H1 (cell line): ENCODE measurements around the gene ARHGEF10L. TPM values are rescaled to one million over a fixed set of nuclear protein-coding genes. Genes with fewer than 3 reads are reported as not detected.

Experiments used
- CTCF ChIA-PET: fragments of 300-600 bp; sonication (Branson Sonifier 250); formaldehyde crosslinking; loops from one replicate; lab custom pipeline; 2021; ENCODE audit not compliant: partially characterized antibody; lab: Charles Lee
- POLR2A ChIA-PET: fragments of 300-600 bp; sonication (Branson Sonifier 250); formaldehyde crosslinking; loops from one replicate; lab custom pipeline; 2021; ENCODE audit warnings: inconsistent platforms; ENCODE audit not compliant: partially characterized antibody; lab: Charles Lee
- DNase-seq, 2 experiments: peaks; one replicate each; pipeline versions ENCODE4 v3.0.0 to v3.0.0-alpha.2; 2010 to 2022; ENCODE audit warnings: low spot score in 2 of 2, low read depth in 1 of 2, mixed read lengths in 1 of 2
- FAIRE-seq: peaks from 2 replicates; lab custom pipeline; 2011; peaks lifted over from hg19 to GRCh38; lab: Jason Lieb, UNC
- H2AFZ ChIP-seq: 2 replicates; pipeline ENCODE4 v1.8.1; 2012; ENCODE audit warnings: low read length, inconsistent platforms
- H2AK5ac ChIP-seq: 2 replicates; pipeline ENCODE4 v1.6.1; 2013; ENCODE audit warnings: low read depth, low read length
- H2BK120ac ChIP-seq: replicated peaks from 2 replicates; pipeline ENCODE3; 2013; ENCODE audit warnings: low read depth, low read length, inconsistent platforms
- H2BK12ac ChIP-seq: 2 replicates; pipeline ENCODE4 v1.6.1; 2013; ENCODE audit warnings: low read depth, low read length
- H2BK15ac ChIP-seq: 2 replicates; pipeline ENCODE4 v1.6.1; 2013; ENCODE audit warnings: low read length
- H2BK20ac ChIP-seq: 2 replicates; pipeline ENCODE4 v1.6.1; 2013; ENCODE audit warnings: low read length
- H2BK5ac ChIP-seq: 2 replicates; pipeline ENCODE4 v1.6.1; 2013; ENCODE audit warnings: low read depth, low read length
- H3K14ac ChIP-seq: 2 replicates; pipeline ENCODE4 v1.6.1; 2013; ENCODE audit warnings: inconsistent platforms; ENCODE audit not compliant: insufficient read length
- H3K18ac ChIP-seq: 2 replicates; pipeline ENCODE4 v1.6.1; 2013; ENCODE audit warnings: low read length; ENCODE audit errors: extremely low read depth
- H3K23ac ChIP-seq: 2 replicates; pipeline ENCODE4 v1.6.1; 2013; ENCODE audit warnings: inconsistent platforms; ENCODE audit not compliant: insufficient read length
- H3K23me2 ChIP-seq: 2 replicates; pipeline ENCODE4 v1.6.1; 2013; ENCODE audit warnings: low read depth, low read length
- H3K27ac ChIP-seq: 2 replicates; pipeline ENCODE4 v1.6.1; 2011; ENCODE audit warnings: low read depth, low read length, inconsistent platforms
- H3K27me3 ChIP-seq, 4 experiments: replicated peaks in 1 of 4; 1 replicate in 1 of 4; 2 replicates in 3 of 4; pipeline versions ENCODE4 v1.6.1 to v1.8.1; 2011 to 2013; ENCODE audit warnings: low read length in 3 of 4, mild to moderate bottlenecking in 3 of 4, inconsistent platforms in 2 of 4, mixed read lengths in 2 of 4, moderate library complexity in 1 of 4; ENCODE audit not compliant: control insufficient read depth in 3 of 4, insufficient read depth in 3 of 4; ENCODE audit errors: extremely low read depth in 1 of 4
- H3K36me3 ChIP-seq, 4 experiments: 2 replicates each; pipeline versions ENCODE4 v1.6.1 to v1.8.1; 2011 to 2013; ENCODE audit warnings: mild to moderate bottlenecking in 4 of 4, low read length in 3 of 4, moderate library complexity in 2 of 4, control low read depth in 1 of 4, inconsistent platforms in 1 of 4; ENCODE audit not compliant: insufficient read depth in 4 of 4, control insufficient read depth in 2 of 4
- H3K4ac ChIP-seq: replicated peaks from 2 replicates; pipeline ENCODE3; 2013; ENCODE audit warnings: low read length, low read depth, mixed read lengths, inconsistent platforms; ENCODE audit not compliant: insufficient read length
- H3K4me1 ChIP-seq, 4 experiments: replicated peaks in 1 of 4; 1 replicate in 1 of 4; 2 replicates in 3 of 4; pipeline versions ENCODE4 v1.6.1 to v1.8.1; 2011 to 2013; ENCODE audit warnings: low read length in 3 of 4, inconsistent platforms in 2 of 4, mixed read lengths in 1 of 4; ENCODE audit not compliant: insufficient read depth in 4 of 4, control insufficient read depth in 3 of 4
- H3K4me2 ChIP-seq, 2 experiments: 2 replicates each; pipeline versions ENCODE4 v1.6.1 to v1.8.1; 2011 to 2013; ENCODE audit warnings: low read depth in 2 of 2, low read length in 2 of 2, control low read depth in 1 of 2, inconsistent platforms in 1 of 2, mild to moderate bottlenecking in 1 of 2; ENCODE audit not compliant: insufficient read depth in 1 of 2
- H3K4me3 ChIP-seq, 4 experiments: fragments of 200-600, 300-600 bp in 1 of 4; sonication (generic), shearing (Covaris generic), sonication (Bioruptor Twin) in 1 of 4; 2 replicates each; pipeline versions ENCODE4 v1.5.1 to v1.8.1; 2011 to 2016; ENCODE audit warnings: low read length in 4 of 4, low read depth in 3 of 4, control low read depth in 2 of 4, inconsistent platforms in 2 of 4, mild to moderate bottlenecking in 2 of 4, mixed read lengths in 1 of 4, moderate library complexity in 1 of 4; ENCODE audit not compliant: insufficient read depth in 2 of 4; ENCODE audit errors: extremely low read depth in 1 of 4
- H3K56ac ChIP-seq: replicated peaks from 2 replicates; pipeline ENCODE3; 2013; ENCODE audit warnings: low read depth, mild to moderate bottlenecking, mixed read lengths, low read length, inconsistent platforms; ENCODE audit not compliant: insufficient read length
- H3K79me1 ChIP-seq: 2 replicates; pipeline ENCODE4 v1.6.1; 2013; ENCODE audit warnings: low read depth, low read length, control low read depth
- H3K79me2 ChIP-seq, 2 experiments: 2 replicates each; pipeline versions ENCODE4 v1.6.1 to v1.8.1; 2012 to 2013; ENCODE audit warnings: low read length in 2 of 2, mild to moderate bottlenecking in 2 of 2, inconsistent platforms in 1 of 2; ENCODE audit not compliant: insufficient read depth in 2 of 2, control insufficient read depth in 1 of 2
- H3K9ac ChIP-seq, 4 experiments: replicated peaks in 1 of 4; 1 replicate in 1 of 4; 2 replicates in 3 of 4; pipeline versions ENCODE4 v1.6.1 to v1.8.1; 2011 to 2013; ENCODE audit warnings: low read depth in 3 of 4, low read length in 3 of 4, control low read depth in 2 of 4, mild to moderate bottlenecking in 2 of 4, moderate library complexity in 2 of 4, inconsistent platforms in 1 of 4; ENCODE audit errors: extremely low read depth in 1 of 4
- H3K9me3 ChIP-seq, 2 experiments: 2 replicates each; pipeline versions ENCODE4 v1.6.1 to v1.8.1; 2012 to 2013; ENCODE audit warnings: mild to moderate bottlenecking in 2 of 2, moderate library complexity in 2 of 2, control low read depth in 1 of 2, inconsistent platforms in 1 of 2, low read depth in 1 of 2, low read length in 1 of 2, mixed read lengths in 1 of 2; ENCODE audit not compliant: insufficient read depth in 2 of 2
- H4K20me1 ChIP-seq, 2 experiments: replicated peaks in 1 of 2; 2 replicates each; pipeline versions ENCODE3 to v1.8.1; 2011 to 2013; ENCODE audit warnings: inconsistent platforms in 2 of 2, low read length in 2 of 2, mild to moderate bottlenecking in 1 of 2; ENCODE audit not compliant: insufficient read depth in 2 of 2, control insufficient read depth in 1 of 2
- H4K5ac ChIP-seq: 2 replicates; pipeline ENCODE4 v1.6.1; 2013; ENCODE audit warnings: low read length, low read depth, mixed read lengths, inconsistent platforms; ENCODE audit not compliant: insufficient read length
- H4K8ac ChIP-seq: 2 replicates; pipeline ENCODE4 v1.8.0; 2013; ENCODE audit warnings: mild to moderate bottlenecking, moderate library complexity, low read length, inconsistent platforms; ENCODE audit not compliant: insufficient read depth; ENCODE audit errors: extremely low read depth
- H4K91ac ChIP-seq: replicated peaks from 2 replicates; pipeline ENCODE3; 2013; ENCODE audit warnings: low read length, mixed read lengths, inconsistent platforms; ENCODE audit not compliant: insufficient read length
- ASH2L ChIP-seq: fragments of 200-600, 300-600 bp; sonication (generic); IDR thresholded peaks from one replicate; pipeline ENCODE4 v1.7.1; 2017; ENCODE audit warnings: low read length
- BCL11A ChIP-seq, 2 experiments: IDR thresholded peaks; one replicate each; pipeline ENCODE4 v1.6.1; 2011; ENCODE audit warnings: low read depth in 2 of 2, low read length in 2 of 2, mild to moderate bottlenecking in 2 of 2
- BRCA1 ChIP-seq: IDR thresholded peaks from 2 replicates; pipeline ENCODE4 v1.6.1; 2012; ENCODE audit warnings: low read depth, low read length, improper control_type of control experiment
- CTBP2 ChIP-seq: IDR thresholded peaks from 2 replicates; pipeline ENCODE4 v1.7.0; 2011; ENCODE audit warnings: borderline replicate concordance, mild to moderate bottlenecking, moderate library complexity, mixed read lengths, low read length; ENCODE audit not compliant: insufficient read depth, insufficient read length
- EGR1 ChIP-seq: IDR thresholded peaks from 2 replicates; pipeline ENCODE4 v1.6.1; 2011; ENCODE audit warnings: low read depth, low read length, borderline replicate concordance
- PHF8 ChIP-seq: fragments of 200-600 bp; sonication (generic); conservative IDR thresholded peaks from 2 replicates; pipeline ENCODE4 v1.7.1; 2012; ENCODE audit warnings: low read depth, mild to moderate bottlenecking, inconsistent platforms, low read length, moderate library complexity
- RXRA ChIP-seq: IDR thresholded peaks from 2 replicates; pipeline ENCODE4 v1.6.1; 2011; ENCODE audit warnings: low read depth, mild to moderate bottlenecking, low read length, moderate library complexity; ENCODE audit not compliant: insufficient read depth
- SIX5 ChIP-seq: IDR thresholded peaks from 2 replicates; pipeline ENCODE4 v1.6.1; 2011; ENCODE audit warnings: mild to moderate bottlenecking, low read depth, low read length
- SP1 ChIP-seq: IDR thresholded peaks from 2 replicates; pipeline ENCODE4 v1.6.1; 2011; ENCODE audit warnings: low read depth, low read length
- SP4 ChIP-seq: IDR thresholded peaks from 2 replicates; pipeline ENCODE4 v1.6.1; 2012; ENCODE audit warnings: low read length, inconsistent platforms
- TCF12 ChIP-seq: IDR thresholded peaks from 2 replicates; pipeline ENCODE4 v1.6.1; 2011; ENCODE audit warnings: low read depth, mild to moderate bottlenecking, low read length
- WGBS, 2 experiments: shearing (Covaris generic) in 1 of 2; methylation state at CpG; one replicate each; pipeline versions ENCODE4 v1.1.6 to v1.1.7; 2013 to 2015; ENCODE audit warnings: low lambda C conversion rate in 2 of 2, mixed read lengths in 2 of 2, inconsistent platforms in 1 of 2, low coverage in 1 of 2, missing lambda C conversion rate in 1 of 2; ENCODE audit not compliant: insufficient replicate concordance in 2 of 2, insufficient coverage in 1 of 2, insufficient read length in 1 of 2; ENCODE audit errors: extremely low coverage in 1 of 2, missing lambda C conversion rate in 1 of 2; 5-methylcytosine and 5-hydroxymethylcytosine counted together
- polyA plus RNA-seq, 7 experiments: library from polyadenylated mRNA; depleted of rRNA in 3 of 7; stranded (reverse) in 5 of 7; unstranded in 2 of 7; fragments of >200 nt in 5 of 7; fragments of 200-250 nt in 2 of 7; gene quantifications; 1 replicate in 5 of 7; 2 replicates in 1 of 7; 4 replicates in 1 of 7; pipeline versions ENCODE4 v1.2.1 to v1.2.3, GENCODE V29; 2011 to 2013; ENCODE audit warnings: missing spikeins in 2 of 7, mixed read lengths in 2 of 7
- total RNA-seq: library from RNA; stranded (reverse); fragmentation: NEBNext Ultra II Directional; extraction: Animal tissue kit (Norgen Biotek cat#: 25700); gene quantifications from 2 replicates; pipeline ENCODE4 v1.2.1, GENCODE V29; 2021
- TF ChIP-seq, protein P1 (sequence below): IDR thresholded peaks from 2 replicates; pipeline ENCODE4 v1.6.1; 2012; ENCODE audit warnings: low read length, inconsistent platforms
- TF ChIP-seq, protein P2 (sequence below): IDR thresholded peaks from 2 replicates; pipeline ENCODE4 v1.6.1; 2011; ENCODE audit warnings: low read depth, mild to moderate bottlenecking, low read length; ENCODE audit not compliant: insufficient read depth

The ARHGEF10L gene
- total and polyA plus RNA-seq, 2 of the 8 experiments (the other 6 are each of a cell fraction or from before 2014, with no cell fraction given), result 33.6 to 39.6 TPM

DNA sequence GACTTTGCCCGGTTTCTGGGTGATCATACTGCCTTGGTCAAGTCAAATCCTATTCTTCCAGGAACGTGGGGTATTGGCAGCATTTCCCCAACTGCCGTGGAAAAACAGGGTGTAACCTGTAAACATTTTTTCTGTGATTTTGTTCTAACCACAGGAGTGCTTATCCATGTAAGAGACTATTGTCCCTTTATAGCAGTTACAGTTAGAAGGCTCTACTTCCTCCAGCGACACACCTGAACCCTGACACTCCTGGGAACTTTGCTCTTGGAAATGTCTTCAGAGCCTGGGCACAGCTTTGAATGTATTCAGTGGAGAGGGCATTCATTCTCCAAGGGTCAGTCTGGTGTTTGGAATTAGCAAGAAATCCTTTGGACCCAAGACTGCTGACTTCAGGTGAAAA lies 26.4 kb upstream of the ARHGEF10L start:
- no peak overlapping the region for H4K8ac ChIP-seq
- peaks cover 0 to 12% (median 6%) of the 10 kb centered on the region in 4 experiments; a peak in 6 of 7 replicates for H3K4me1 ChIP-seq
- H3K9ac ChIP-seq, result no peak overlapping the region
- no peaks in the 10 kb centered on the region for H3K36me3 ChIP-seq
- no peak overlapping the region for H3K14ac ChIP-seq
- H3K4me3 ChIP-seq, result no peak overlapping the region
- H3K79me1 ChIP-seq, result no peaks in the 10 kb centered on the region
- no peak overlapping the region for H4K91ac ChIP-seq
- no peak overlapping the region for H3K4me2 ChIP-seq
- DNase-seq (no peak), FAIRE-seq (no peak)
- H2BK120ac ChIP-seq, result no peak overlapping the region
- H4K20me1 ChIP-seq, result no peaks in the 10 kb centered on the region
- 93% methylated on average over 4 of the region's 4 CpGs; no CpG with 5 or more reads in 1 of the 2 experiments for WGBS, 2 experiments
- H2BK20ac ChIP-seq, result no peak overlapping the region
- no peaks in the 10 kb centered on the region for H3K79me2 ChIP-seq
- no peak overlapping the region for H2AFZ ChIP-seq
- H3K9me3 ChIP-seq, result no peaks in the 10 kb centered on the region
- H4K5ac ChIP-seq, result no peak overlapping the region
- H2BK12ac ChIP-seq, result no peak overlapping the region
- H2AK5ac ChIP-seq, result no peak overlapping the region
- POLR2A ChIA-PET, result interaction anchor here (1.1 kb wide), 1 partner anchor 100 kb away, joined by 3 read pairs; no protein-coding TSS in a partner anchor
- H3K27me3 ChIP-seq, result no peaks in the 10 kb centered on the region
- H3K56ac ChIP-seq, result no peak overlapping the region
- H2BK5ac ChIP-seq, result no peak overlapping the region
- no peak overlapping the region for H3K27ac ChIP-seq
- no peaks in the 10 kb centered on the region for H3K23me2 ChIP-seq
- no peak overlapping the region for H3K4ac ChIP-seq
- CTCF ChIA-PET, result interaction anchor here (2.3 to 29.1 kb wide), 4 partner anchors 11 to 116 kb away, joined by 7 to 1640 read pairs (median 40); partner anchors contain the start of gene ARHGEF10L
- no peak overlapping the region for H3K18ac ChIP-seq
- H2BK15ac ChIP-seq, result no peak overlapping the region
- no peak overlapping the region for H3K23ac ChIP-seq
- TF ChIP-seq CTBP2, result no peak
- no peak for TF ChIP-seq SP1
- no peak for TF ChIP-seq RXRA
- TF ChIP-seq, protein P1, sequence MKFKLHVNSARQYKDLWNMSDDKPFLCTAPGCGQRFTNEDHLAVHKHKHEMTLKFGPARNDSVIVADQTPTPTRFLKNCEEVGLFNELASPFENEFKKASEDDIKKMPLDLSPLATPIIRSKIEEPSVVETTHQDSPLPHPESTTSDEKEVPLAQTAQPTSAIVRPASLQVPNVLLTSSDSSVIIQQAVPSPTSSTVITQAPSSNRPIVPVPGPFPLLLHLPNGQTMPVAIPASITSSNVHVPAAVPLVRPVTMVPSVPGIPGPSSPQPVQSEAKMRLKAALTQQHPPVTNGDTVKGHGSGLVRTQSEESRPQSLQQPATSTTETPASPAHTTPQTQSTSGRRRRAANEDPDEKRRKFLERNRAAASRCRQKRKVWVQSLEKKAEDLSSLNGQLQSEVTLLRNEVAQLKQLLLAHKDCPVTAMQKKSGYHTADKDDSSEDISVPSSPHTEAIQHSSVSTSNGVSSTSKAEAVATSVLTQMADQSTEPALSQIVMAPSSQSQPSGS, result no peak
- TF ChIP-seq ASH2L, result no peak
- no peak for TF ChIP-seq PHF8
- TF ChIP-seq SIX5, result no peak
- TF ChIP-seq BRCA1, result no peak
- no peak for TF ChIP-seq SP4
- TF ChIP-seq TCF12, result no peak
- TF ChIP-seq, protein P2, sequence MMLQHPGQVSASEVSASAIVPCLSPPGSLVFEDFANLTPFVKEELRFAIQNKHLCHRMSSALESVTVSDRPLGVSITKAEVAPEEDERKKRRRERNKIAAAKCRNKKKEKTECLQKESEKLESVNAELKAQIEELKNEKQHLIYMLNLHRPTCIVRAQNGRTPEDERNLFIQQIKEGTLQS, result no peak
- no peak for TF ChIP-seq EGR1
- TF ChIP-seq BCL11A (IDR thresholded peaks at IDR 0.05; ENCODE audit: low read depth in 2 of 2, low read length in 2 of 2), result no peak
